A549 (cell line): ENCODE results near the gene MEST.

ENCODE experiments used
- CTCF ChIP-seq: fragments of >200 bp; sonication (Bioruptor Twin); formaldehyde crosslinking; IDR thresholded peaks from 3 replicates; pipeline ENCODE4 v1.5.1; 2016
- E2F6 ChIP-seq: IDR thresholded peaks from 2 replicates; pipeline ENCODE4 v1.6.1; 2012; ENCODE audit warnings: low read depth, borderline replicate concordance
- EP300 ChIP-seq, 2 experiments: fragments of >200 bp; sonication (Bioruptor Twin); formaldehyde crosslinking; IDR thresholded peaks; 2 replicates in 1 of 2; 3 replicates in 1 of 2; pipeline ENCODE4 v1.6.1; 2016 to 2017
- GATA3 ChIP-seq: IDR thresholded peaks from 2 replicates; pipeline ENCODE4 v1.6.1; 2012; ENCODE audit warnings: borderline replicate concordance
- JUN ChIP-seq, 2 experiments: fragments of >200 bp; sonication (Bioruptor Twin); formaldehyde crosslinking; IDR thresholded peaks; 2 replicates in 1 of 2; 3 replicates in 1 of 2; pipeline ENCODE4 v1.6.1; 2016 to 2017
- MAFK ChIP-seq: fragments of 450-650 bp; IDR thresholded peaks from 2 replicates; pipeline ENCODE4 v1.6.1; 2014; ENCODE audit not compliant: partially characterized antibody
- MAZ ChIP-seq: fragments of 150-350 bp; IDR thresholded peaks from 2 replicates; pipeline ENCODE4 v1.6.1; 2014; ENCODE audit warnings: antibody characterized with exemption, low read depth, low read length, borderline replicate concordance
- POLR2A ChIP-seq: IDR thresholded peaks from 2 replicates; pipeline ENCODE4 v1.6.1; 2012; ENCODE audit warnings: mild to moderate bottlenecking, low read length
- POLR2AphosphoS2 ChIP-seq: conservative IDR thresholded peaks from 2 replicates; pipeline ENCODE4 v1.6.1; 2012; ENCODE audit warnings: low read length, improper control_type of control experiment, inconsistent platforms
- REST ChIP-seq: fragments of 200-600 bp; sonication (generic); IDR thresholded peaks from 2 replicates; pipeline ENCODE4 v1.6.1; 2016; ENCODE audit warnings: antibody characterized with exemption, mild to moderate bottlenecking, moderate library complexity
- ZC3H11A ChIP-seq: fragments of 450-650 bp; IDR thresholded peaks from 2 replicates; pipeline ENCODE4 v1.6.1; 2014; ENCODE audit warnings: antibody characterized with exemption, mild to moderate bottlenecking
- ZFP36 ChIP-seq: fragments of 450-650 bp; IDR thresholded peaks from 2 replicates; pipeline ENCODE4 v1.6.1; 2014; ENCODE audit warnings: borderline replicate concordance; ENCODE audit not compliant: partially characterized antibody
- TF ChIP-seq, protein P1 (sequence below): IDR thresholded peaks from 2 replicates; pipeline ENCODE4 v1.6.1; 2012
- TF ChIP-seq, protein P2 (sequence below): fragments of 450-650 bp; IDR thresholded peaks from 2 replicates; pipeline ENCODE4 v1.6.1; 2014; ENCODE audit warnings: antibody characterized with exemption

GRCh38 chr7:130468612-130469011 lies 23.3 kb upstream of the MEST start:
- TF ChIP-seq POLR2A (no peak), CTCF (no peak), MAFK (no peak), JUN (IDR thresholded peaks at IDR 0.05) (no peak), GATA3 (no peak), ZFP36 (no peak), EP300 (IDR thresholded peaks at IDR 0.05) (no peak), ZC3H11A (no peak), MAZ (no peak), POLR2AphosphoS2 (no peak), REST (no peak), E2F6 (no peak)
- TF ChIP-seq, protein P1, sequence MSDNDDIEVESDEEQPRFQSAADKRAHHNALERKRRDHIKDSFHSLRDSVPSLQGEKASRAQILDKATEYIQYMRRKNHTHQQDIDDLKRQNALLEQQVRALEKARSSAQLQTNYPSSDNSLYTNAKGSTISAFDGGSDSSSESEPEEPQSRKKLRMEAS, result no peak
- TF ChIP-seq, protein P2, sequence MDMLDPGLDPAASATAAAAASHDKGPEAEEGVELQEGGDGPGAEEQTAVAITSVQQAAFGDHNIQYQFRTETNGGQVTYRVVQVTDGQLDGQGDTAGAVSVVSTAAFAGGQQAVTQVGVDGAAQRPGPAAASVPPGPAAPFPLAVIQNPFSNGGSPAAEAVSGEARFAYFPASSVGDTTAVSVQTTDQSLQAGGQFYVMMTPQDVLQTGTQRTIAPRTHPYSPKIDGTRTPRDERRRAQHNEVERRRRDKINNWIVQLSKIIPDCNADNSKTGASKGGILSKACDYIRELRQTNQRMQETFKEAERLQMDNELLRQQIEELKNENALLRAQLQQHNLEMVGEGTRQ, result no peak
